GM19025 (cell line): ENCODE data around the gene MAB21L4.
A peak's percentile ranks its signal among the peaks of the same experiment; 100 is the strongest.

Source experiments
- ATAC-seq: cut with Tn5 transposase; IDR thresholded peaks from one replicate; pipeline ENCODE4 v1.9.1; 2021; ENCODE audit warnings: mild to moderate bottlenecking, low read depth, moderate library complexity; ENCODE audit not compliant: unreplicated experiment

The MAB21L4 gene

DNA sequence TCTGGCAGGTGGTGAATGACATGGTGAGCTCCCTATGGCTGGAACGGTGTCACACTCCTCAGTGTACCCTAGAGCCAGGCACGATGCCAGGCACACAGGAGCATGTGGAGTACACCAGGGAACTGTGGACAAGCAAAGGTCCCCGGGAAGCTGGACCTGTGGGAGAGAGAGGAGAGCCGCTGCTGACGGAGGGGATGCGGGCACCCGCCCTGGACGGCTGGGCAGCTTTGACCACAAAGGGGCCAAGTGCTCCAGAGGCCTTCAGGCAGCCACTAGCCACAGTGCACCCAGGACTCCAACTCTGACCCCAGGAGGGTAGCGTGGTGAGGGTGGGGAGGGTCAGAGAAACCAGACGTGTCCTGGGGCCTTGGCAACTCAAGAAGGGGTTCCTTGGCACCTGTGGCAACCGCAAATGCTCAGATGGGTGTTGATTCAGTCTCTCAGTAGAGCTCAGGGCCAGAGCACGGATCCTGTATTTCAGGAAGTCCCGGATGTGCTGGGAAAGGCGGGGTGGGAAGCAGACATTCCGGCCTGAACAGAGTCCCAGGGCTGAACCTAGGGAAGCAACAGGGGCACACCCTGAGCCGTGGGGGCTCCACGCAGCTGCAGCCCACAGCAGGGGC lies 2.3 kb upstream of the MAB21L4 start:
- no peak for ATAC-seq

DNA sequence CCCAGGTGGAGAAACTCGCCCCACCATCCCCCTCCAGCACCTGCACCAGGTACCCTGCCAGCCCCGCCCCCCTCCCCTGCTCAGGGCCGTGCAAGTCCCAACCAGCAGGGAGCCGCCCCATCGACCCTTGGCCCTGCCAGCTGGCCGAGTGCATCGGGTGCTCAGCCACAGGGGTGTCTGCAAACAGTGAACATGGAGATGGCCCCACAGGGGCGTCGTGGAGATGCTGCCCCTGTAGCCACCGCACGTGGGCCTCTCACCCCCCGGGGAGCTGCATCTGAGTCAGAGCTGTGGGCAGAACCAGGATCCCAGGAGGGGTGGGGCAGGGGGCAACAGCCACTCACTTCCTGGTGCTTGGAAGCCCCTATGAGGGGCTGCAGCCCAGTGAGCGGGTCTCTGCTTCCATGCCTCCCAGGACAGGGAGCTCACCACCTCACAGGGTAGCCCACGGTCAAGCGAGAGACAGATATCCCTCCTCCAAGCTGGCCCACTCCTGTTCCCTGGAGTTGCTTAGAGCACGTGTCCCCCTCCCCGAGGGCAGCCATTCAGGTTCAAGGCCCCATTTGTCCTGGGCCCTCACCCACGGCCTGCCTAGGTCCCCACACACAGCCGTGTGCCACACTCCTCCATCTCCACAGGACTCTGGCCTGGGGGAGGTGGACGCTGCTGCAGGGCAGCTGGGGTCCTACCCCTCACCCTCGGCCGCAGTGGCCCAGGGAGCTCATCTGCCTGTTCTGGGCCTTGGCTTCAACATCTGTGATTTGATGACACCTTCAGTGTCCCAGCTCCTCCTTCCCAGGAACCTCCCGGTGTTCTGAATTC lies 1.1 kb upstream of the MAB21L4 start:
- ATAC-seq: no peak

DNA sequence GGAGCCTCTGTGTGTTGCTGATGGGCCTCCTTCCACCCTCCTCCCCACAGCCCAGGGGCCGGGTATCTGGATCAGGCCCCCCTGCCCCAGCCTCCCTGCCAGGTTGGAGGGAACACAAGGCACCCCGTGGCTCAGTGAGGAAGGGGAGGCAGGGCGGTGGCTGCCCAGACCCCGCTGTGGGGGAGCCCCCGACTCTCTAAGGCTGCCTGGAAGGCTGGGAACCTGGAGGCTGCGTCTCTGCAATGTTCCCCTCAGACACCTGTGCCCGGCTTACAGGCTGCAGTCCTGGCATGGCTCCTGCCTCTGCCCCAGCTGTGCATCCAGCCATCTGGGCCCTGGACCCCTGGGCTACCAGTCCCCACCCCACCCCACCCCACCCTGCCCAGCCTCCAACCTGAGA lies 438 bp upstream of the MAB21L4 start:
- no peak for ATAC-seq

DNA sequence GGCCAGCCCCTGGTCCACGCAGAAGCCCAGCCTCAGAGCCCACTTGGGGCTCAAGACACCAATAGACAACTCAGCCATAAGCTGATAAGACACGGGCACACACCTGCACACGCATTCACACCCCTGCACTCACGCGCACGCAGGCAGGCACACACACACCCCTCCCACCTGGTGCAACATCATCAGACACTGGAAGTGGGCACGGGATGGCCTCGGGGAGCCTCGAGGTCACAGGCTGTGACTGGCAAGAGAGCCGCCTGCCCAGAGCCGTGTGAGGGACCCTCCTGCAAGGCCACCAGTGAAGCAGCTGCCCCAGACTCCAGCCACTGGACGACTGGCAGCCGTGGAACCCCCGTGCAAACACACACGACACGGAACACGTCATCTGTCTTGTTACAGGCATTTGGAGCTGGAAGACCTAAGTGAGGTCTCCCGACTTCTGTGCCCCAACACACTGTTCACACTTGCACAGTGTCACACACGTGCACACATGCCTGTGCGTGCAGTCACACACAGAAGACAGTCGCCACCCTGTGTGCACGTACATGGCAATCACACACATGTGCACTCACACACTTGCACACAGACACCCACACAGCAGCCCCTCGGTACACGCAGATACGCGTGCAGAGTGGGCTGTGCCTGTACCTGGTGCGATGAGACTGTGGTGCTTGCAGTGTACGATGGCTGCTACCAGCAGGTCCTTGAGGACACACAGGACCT lies 959 bp downstream of the MAB21L4 start:
- ATAC-seq: no peak

DNA sequence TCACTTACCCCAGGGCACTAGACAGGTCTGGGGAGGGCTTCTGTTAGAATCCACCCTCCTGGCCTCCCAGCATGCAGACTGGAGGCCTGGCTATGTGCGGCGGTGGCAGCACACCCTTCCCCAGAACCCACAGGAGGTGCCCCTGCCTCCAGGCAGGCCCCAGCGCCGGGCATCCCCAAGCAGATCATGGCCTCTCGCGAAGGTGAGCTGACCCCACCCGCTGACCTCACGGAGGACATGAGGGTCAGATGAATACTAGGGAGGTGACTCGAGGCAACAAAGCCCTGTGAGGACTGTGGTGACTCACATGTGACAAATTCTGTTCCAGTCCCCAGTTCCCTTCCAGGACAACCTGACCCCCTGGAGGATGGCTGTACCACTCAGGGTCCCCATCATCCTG lies 1.9 kb downstream of the MAB21L4 start:
- ATAC-seq: no peak

DNA sequence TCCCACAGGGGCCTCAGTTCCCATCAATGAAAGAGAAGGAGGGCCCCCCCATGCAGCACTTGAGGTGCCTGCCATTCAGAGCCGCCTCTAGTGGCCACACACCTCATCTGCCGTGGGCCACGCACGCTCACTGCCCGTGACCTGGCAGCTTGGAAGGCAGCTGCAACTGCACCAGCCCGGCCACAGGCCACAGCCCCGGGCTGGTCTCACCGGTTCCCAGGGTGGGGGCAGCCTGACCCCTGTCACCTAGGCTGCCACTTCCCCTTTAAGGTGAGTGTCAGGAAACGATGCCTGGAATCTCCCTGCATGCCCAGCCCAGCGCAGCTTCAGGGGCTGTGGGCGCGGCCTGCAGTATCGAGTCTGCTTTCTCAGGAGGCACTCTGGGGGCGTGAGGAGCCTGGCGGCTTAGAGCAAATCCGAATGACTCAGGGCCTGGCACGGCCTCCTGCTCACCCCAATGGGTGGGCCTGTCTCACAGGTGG lies 2.6 kb downstream of the MAB21L4 start:
- ATAC-seq: peak; percentile 61

DNA sequence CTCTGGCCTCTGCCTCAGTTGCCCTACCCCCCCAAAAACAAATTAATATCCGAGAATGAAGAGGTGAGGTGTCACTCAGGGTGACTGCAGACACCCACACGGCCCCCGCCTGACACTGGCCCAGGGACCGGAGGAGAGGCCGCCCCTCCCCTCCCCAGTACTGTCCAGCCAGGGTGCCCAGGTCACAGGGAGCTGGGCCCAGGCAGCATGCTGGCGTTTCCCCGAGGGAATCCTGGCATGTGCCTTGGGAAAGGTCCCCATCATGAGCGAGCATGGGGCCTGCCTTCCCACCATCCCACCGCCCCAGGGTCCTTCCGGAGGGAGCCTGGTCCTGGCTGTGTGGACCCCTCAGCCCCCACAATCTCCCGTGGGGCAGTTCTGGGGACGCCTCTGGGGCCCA lies 3.0 kb downstream of the MAB21L4 start:
- ATAC-seq: no peak

DNA sequence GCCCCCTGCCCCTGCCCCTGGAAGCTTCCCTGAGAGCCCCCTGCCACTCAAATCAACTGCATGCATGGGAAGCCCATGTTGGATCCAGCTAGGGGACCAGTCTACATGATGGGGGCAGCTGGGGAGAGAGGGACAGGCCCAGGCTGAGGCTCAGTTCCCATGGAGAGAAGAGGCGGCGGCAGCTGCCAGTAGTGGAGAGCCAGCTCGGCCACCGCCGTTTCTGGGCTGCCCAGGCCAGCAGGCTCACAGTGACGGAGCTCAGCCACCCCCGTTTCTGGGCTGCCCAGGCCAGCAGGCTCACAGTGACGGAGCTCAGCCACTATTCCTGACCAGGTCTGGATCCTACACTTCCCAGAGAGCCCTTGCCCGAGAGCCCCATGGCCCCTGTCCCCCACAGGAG lies 3.6 kb downstream of the MAB21L4 start:
- no peak for ATAC-seq

DNA sequence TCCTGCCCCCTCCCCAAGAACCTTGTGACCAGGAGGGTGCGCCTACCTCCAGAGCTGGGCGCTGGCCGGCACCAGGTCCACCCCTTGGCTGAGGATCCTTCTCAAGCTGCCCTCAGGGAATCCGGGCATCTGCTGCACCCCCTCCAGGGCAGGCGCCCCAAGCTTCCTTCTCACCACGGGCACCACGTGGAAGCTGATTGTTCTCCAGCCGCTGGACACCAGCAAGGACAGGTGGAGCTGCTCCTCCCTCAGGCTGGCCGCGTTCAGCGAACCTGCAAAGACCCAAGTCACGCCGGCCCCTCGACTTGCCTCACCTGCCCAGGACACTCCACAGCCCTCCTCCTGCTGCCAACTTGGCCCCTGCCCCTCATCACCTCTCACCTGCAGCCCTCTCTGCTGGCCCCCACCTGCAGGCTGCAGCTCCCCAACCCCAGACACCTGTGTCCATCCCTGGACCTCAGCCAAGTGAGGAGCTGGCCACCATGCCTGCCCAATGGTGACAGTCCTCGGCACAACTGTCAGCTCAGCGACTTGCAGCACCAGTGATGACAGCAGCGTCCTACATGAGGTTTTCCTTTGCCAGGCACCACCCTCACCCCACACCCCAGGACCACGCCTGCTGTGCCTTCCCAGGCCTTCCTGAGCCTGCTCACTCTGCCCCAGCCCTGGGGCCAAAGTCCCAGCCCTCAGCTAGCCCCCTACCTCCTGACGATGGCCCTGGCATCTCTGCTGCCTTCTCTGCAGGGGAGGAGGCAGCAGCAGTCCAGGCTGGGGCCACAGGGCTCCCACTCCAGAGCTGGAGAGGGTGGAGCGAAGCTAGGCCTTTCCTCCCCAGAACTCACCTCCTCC lies 4.2 kb downstream of the MAB21L4 start:
- no peak for ATAC-seq

DNA sequence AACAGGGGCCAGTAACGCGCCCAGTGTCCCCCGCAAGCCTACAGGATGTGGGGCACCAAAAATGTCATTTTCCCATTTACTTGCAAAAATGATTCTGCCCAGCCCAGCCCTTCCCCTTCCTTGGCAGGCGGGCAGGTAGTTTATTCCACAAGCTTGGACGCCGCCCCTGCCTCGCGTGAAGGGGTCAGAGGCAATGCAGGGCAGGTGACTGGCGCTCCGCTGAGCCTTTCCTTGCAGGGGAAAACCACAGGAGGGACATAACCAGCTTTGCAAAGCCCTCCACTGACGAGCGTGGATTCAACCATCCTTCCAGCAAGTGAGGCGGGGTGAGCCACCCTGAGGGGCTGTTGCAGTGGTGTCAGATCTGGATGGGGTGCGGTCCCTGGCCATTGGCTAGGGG lies 5.3 kb downstream of the MAB21L4 start:
- no peak for ATAC-seq

DNA sequence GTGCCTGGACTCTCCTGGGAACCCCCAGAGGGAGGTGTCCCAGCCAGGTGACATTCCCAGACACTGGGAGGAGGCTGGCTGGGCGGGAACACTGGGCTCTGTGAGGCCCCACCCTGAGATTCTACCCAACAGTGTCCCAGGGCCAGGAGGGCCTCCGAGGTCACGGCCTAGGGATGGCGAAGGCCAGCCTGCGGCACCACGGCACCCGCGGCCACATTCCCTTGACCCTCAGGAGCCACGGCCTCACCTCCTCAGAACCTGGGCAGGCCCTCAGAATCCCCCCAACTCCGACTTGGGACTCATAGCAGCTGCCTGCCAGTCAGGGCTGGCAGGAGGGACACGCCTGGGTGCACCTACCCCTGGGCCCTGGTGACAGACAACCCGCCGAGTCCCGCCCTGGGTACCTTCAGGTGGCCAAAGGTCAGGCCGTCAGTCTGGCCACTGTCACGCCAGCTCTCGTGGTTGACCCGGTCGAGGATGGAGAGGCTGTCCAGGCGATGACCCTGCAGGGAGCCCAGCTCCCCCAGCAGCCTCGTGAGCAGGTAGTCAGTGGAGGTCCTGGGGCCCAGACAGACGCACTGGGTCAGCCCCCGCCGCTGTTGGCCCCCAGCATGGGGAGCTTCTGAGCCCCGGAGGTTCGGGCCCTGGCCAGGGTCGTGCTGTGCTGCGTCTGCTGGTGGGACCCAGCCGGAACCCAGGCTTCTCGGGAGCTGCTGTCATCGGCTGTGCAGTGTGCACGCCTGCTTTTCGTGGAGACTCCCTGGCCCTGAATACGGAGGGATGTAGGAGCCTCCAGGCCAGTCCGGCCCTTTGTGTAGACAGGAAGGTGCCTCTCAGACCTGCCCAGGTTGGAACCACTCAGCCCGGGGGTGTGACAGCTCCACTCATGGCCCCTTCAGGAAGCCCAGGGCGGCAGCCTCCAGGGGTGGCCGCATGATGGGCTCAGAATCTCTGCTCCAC lies 6.1 kb downstream of the MAB21L4 start:
- no peak for ATAC-seq

DNA sequence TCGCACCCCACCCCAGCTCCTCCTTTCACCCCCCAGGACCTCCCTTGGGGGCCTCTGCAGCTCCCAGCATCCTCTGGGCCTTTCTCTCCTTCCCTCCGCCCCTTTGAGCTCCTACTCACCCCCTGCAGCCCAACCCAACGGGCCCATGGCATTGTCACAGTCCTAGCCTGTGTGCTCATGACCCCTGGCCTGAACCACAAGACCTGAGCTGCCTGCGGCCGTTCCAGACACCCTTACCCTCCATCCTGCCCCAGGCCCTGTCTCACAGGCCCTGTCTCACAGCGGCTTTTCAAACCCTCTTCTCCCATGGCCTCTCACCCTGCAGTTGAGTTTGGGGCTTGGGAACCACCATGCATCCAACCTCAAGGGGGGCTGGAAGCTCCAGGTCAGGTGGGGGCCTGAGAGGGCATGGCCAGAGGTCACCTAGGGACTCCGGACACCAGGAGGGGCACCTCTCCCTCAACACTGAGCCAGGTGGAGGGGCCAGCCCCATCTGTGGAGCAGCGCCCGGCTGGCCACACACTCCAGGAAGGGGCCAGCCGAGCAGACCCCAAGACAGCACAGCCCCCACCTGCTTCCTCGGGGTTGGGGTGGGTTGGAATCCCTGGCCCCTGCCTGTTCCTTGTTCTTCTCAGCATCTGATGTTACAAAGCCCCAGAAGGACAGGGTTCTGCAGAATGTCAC lies 6.9 kb downstream of the MAB21L4 start:
- no peak for ATAC-seq

DNA sequence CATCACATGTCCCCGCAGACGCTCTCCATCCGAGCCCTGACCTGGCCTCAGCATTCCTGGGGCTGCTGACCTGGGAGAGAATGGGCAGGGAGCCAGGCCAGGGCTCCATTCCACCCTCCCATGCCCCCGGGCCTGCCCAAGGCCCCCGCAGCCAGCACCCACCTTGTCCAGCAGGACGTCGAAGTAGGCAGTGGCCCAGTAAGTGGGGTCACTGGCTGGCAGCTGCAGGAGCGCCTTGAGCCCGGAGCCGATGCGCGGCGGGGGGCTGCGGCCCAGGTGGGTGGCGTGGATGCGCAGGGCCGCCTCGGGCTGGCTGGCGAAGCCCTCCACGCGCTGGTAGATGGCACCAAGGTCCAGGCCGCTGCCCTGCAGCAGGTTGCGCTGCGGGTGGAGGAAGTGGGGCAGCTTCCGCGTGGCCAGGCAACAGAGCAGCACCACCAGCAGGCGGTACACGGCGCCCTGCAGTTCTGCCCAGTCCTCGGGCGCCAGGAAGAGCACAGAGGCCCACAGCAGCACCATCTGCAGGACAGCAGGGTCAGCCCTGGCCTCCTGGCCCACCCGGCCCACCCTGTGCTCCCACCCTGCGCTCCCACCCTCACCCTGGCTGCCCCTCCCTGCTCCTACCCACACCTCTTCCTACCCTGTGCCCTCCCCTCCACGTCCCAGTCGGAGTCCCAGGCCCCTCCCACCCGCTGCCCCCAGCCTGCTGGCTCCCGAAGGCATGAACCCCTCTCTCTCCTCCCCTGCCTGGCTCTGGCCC lies 7.6 kb downstream of the MAB21L4 start:
- no peak for ATAC-seq

DNA sequence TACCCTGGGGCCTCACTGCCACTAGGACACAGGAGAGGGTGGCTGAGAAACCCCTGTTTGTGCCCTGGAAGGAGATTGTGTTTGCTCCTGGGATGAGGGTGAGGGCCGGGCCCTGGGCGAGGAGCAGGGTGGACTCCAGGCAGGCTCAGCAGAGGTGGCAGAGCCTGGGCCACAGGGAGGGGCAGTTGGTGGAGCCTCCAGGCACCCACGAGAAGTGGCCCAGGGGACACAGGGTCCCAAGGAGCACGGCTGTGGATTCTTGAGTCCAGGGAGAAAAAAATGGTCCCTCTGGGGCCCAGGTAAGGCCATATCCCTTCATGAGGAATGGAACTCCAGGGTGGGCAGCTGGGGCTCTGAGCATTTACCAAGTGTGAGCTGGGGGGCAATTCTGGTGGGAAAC lies 8.3 kb downstream of the MAB21L4 start:
- ATAC-seq: no peak

DNA sequence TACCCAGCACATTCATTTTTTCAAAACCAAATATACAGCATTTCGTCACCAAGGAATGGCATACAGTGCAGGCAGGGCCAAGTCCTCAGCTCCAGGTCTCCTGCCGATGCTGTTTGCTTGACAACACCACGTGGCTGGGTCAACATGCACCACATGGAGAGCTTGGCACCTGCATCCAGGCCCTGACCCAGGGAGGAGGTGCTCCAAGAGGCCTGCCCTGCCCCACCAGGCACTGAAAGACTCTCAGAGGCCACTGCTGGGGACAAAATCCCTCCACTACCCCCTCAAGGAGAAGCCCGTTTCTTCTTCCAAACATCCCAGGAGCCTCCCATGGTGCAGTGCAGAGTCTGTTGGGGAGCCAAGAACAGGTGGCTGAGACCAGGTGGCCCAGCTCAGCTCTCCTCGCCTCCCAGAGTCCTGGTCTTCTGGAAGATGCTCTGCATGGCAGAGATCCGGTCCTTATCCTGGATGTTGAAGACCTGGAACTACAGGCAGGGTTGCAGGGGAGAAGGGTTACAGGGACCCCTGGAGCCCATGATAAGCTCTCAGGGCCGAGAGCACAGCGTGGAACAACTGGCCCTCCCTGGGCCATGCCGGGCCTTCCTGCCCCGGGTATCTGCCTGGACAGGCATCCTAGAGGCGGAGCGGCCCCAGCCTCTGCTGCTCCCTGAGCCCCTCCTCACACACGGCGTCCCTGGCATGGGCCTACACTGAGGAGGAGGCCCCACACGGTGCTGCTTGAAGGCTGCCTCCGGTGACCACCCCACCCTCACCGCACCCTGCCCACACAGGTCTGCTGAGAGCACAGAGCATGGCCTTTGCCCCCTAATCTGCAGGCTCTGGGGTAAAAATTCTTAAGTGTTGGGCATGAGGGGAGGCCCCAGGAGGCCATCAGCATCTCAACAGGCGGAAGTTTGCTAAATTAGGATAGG lies 9.0 kb downstream of the MAB21L4 start:
- ATAC-seq: no peak

DNA sequence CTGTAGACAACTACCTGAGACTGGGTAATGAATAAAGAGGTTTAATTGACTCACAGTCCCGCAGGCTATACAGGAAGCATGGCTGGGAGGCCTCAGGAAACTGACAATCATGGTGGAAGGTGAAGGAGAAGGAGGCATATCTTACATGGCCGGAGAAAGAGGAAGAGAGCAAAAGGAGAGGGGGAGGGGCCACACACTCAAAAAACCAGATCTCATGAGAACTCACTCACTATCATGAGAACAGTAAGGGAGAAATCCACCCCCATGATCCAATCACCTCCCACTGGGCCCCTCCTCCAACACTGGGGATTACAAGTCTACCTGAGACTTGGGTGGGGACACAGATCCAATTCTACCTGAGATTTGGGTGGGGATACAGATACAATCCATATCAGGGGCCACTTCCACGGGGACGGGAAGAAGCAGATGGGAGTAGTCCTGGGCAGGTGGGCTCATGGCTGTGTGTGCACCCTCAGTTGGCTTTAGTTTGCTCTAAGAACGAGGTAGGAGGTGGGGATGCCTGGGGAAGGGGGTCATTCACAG lies 9.9 kb downstream of the MAB21L4 start:
- no peak for ATAC-seq

DNA sequence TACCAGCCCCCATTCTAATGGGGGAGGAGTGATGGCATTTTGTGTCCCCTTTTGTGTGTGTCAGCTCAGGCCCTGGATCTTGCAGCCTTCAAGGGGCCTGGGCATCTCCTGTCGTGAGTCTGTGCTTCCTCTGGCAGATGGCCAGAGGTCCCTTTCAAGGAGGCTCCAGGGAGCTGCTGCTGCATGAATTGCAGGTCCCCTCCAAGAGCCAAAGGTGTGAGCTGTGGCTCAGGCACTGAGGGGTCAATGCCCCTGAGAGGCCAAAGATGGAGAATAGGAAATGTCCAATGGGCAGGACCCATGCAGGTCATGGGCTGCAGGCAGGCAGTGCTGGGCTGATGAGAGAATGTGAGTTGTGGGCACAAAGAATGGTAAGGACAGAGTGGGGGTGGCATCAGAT lies 10.4 kb downstream of the MAB21L4 start:
- ATAC-seq: no peak
